Right lobe of liver (tissue), 6 donors: Measurements from ENCODE around the gene OR4S2. TPM values are rescaled to one million over a fixed set of nuclear protein-coding genes. Genes with fewer than 3 reads are reported as not detected.

Experiments used
- ATAC-seq, 4 donors: fragments of 200-7000 bp; cut with Tn5 transposase; one replicate each; pipeline ENCODE4 v1.9.1; 2020; ENCODE audit warnings: mild to moderate bottlenecking in 4 of 4, moderate library complexity in 4 of 4
- DNase-seq, 3 donors: peaks; one replicate each; pipeline ENCODE4 v3.0.0-alpha.2; 2020
- H3K27ac ChIP-seq, 3 donors: fragments of 200-600 bp; one replicate each; pipeline ENCODE4 v1.8.0; 2022
- H3K27me3 ChIP-seq, 2 donors: fragments of 200-600 bp; one replicate each; pipeline ENCODE4 v1.8.0; 2022
- H3K36me3 ChIP-seq, 4 donors: fragments of 200-600 bp; sonication (generic) in 1 of 4; one replicate each; pipeline versions ENCODE4 v1.5.1 to v1.8.0; 2017 to 2022; ENCODE audit warnings: control low read depth in 1 of 4
- H3K4me1 ChIP-seq, 4 donors: fragments of 200-600 bp; sonication (generic) in 1 of 4; one replicate each; pipeline versions ENCODE4 v1.5.1 to v1.8.0; 2017 to 2022; ENCODE audit warnings: control low read depth in 1 of 4
- H3K4me3 ChIP-seq, 3 donors: fragments of 200-600 bp; one replicate each; pipeline ENCODE4 v1.8.0; 2022
- H3K9me3 ChIP-seq, 4 donors: fragments of 200-600 bp; sonication (generic) in 1 of 4; one replicate each; pipeline versions ENCODE4 v1.5.1 to v1.8.0; 2017 to 2022; ENCODE audit warnings: control low read depth in 1 of 4
- POLR2A ChIP-seq: fragments of 450-650 bp; IDR thresholded peaks from one replicate; pipeline ENCODE4 v1.6.1; 2017; ENCODE audit warnings: antibody characterized with exemption, mild to moderate bottlenecking
- WGBS: methylation state at CpG from one replicate; pipeline ENCODE4 v1.1.6; 2018; ENCODE audit warnings: low coverage, low lambda C conversion rate; ENCODE audit not compliant: insufficient coverage; ENCODE audit errors: missing lambda C conversion rate; 5-methylcytosine and 5-hydroxymethylcytosine counted together
- intact Hi-C, 2 donors: fragments of 100-400 bp; cut with DNase I; formaldehyde crosslinking; loops; one replicate each; pipeline versions ENCODE4 v1.11.2 to v1.14.1; 2022
- long read RNA-seq: library from polyadenylated mRNA; unstranded; transcript quantifications from one replicate; pipeline ENCODE4 v2.0.0, GENCODE V29; 2019
- total RNA-seq, 6 experiments: library from RNA; depleted of rRNA in 2 of 6; stranded (reverse); fragments of >200 nt in 2 of 6; fragmentation: NEBNext Ultra II Directional in 3 of 6; extraction: Animal tissue kit (Norgen Biotek cat#: 25700) in 3 of 6; gene quantifications; one replicate each; pipeline versions ENCODE4 v1.1.0 to v1.2.4, GENCODE V29; 2016 to 2023
- TF ChIP-seq, protein P1 (sequence below), 4 donors: fragments of 200-600 bp in 3 of 4; fragments of 450-650 bp in 1 of 4; IDR thresholded peaks; one replicate each; pipeline versions ENCODE4 v1.5.1 to v1.8.0; 2016 to 2022; ENCODE audit warnings: antibody characterized with exemption in 4 of 4, mild to moderate bottlenecking in 2 of 4
- donor health status: DM: no; HTN: yes; CAD: no.
- donor health status: DM: no; HTN: no; CAD: no.
- donor health status: DM: no; HTN: no; CAD: no.
- donor health status: DM: no; HTN: yes; CAD: no.
- donor health status: DM: no; HTN: yes; CAD: no.

The OR4S2 gene, protein sequence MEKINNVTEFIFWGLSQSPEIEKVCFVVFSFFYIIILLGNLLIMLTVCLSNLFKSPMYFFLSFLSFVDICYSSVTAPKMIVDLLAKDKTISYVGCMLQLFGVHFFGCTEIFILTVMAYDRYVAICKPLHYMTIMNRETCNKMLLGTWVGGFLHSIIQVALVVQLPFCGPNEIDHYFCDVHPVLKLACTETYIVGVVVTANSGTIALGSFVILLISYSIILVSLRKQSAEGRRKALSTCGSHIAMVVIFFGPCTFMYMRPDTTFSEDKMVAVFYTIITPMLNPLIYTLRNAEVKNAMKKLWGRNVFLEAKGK
- not detected for total RNA-seq
- long read RNA-seq: 0 reads

DNA sequence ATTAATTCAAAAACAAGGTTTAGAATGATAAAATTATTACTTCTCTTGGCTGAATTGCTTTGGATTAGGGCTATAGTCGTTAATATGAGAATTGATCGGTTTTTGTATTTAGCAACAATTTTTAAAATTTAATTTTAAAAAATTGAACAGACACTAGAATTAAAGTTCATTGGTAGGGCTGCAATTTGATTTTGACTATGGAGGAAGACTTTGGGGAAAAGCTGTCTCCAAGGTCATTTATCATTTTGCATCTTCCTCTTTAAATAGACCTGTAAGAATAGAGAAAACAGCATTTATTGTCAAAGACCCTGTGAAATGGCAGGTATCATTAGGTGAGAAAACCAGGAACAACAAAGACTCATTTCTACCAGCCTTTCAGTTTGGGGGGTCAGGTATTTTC, at the start of gene OR4S2:
Gene OR4S2 (plus strand): TSS at position 301 of the 400 bp plus-strand sequence. CDS start 2,577 bp downstream, outside the sequence.
- intact Hi-C loops: no loop called here
- no peak within 1 kb of the TSS for H3K27ac ChIP-seq

DNA sequence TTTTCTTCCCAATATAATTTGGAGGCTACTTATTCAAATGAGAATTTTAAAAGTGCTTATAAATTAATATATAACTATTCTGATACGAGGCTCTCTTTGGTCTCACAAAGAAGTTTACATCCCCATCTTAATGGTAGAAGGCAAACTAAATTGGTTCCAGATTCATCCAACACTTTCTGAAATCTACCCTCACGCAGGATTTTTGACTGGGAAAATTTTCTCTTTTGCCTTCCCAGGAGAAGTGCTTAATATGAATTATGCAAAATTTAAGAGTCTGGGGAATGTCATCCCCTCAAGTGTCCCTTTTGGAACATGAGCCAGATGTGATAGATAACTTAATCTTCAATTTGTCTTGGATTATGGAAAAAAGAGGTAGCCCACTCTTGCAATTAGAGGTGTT, 40.6 kb upstream of the OR4S2 start, which contains the start of gene OR4C11:
Gene OR4C11 (minus strand): TSS at position 101 of the 400 bp plus-strand sequence. CDS start 3,272 bp downstream, outside the sequence.
- Histone ChIP-seq H3K36me3 (no peaks in the 10 kb centered on the region), H3K27ac (no peak within 1 kb of the TSS), H3K4me1 (no peaks in the 10 kb centered on the region), H3K9me3 (no peaks in the 10 kb centered on the region), H3K4me3 (no peak within 1 kb of the TSS), H3K27me3 (no peaks in the 10 kb centered on the region)
- DNase-seq (no peak), ATAC-seq (no peak)
- no peak for TF ChIP-seq POLR2A
- TF ChIP-seq, protein P1, sequence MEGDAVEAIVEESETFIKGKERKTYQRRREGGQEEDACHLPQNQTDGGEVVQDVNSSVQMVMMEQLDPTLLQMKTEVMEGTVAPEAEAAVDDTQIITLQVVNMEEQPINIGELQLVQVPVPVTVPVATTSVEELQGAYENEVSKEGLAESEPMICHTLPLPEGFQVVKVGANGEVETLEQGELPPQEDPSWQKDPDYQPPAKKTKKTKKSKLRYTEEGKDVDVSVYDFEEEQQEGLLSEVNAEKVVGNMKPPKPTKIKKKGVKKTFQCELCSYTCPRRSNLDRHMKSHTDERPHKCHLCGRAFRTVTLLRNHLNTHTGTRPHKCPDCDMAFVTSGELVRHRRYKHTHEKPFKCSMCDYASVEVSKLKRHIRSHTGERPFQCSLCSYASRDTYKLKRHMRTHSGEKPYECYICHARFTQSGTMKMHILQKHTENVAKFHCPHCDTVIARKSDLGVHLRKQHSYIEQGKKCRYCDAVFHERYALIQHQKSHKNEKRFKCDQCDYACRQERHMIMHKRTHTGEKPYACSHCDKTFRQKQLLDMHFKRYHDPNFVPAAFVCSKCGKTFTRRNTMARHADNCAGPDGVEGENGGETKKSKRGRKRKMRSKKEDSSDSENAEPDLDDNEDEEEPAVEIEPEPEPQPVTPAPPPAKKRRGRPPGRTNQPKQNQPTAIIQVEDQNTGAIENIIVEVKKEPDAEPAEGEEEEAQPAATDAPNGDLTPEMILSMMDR (IDR thresholded peaks at IDR 0.05): no peak
- WGBS: 35% methylated on average over 2 of the region's 2 CpGs
- intact Hi-C loops: no loop called here

More for the DNA sequence above, at the start of gene OR4S2:
- DNase-seq: no peak
- ATAC-seq: no peak
- 45% methylated on average over 2 of the region's 2 CpGs for WGBS
- Histone ChIP-seq H3K27me3 (no peaks in the 10 kb centered on the region), H3K4me1 (no peaks in the 10 kb centered on the region), H3K36me3 (no peaks in the 10 kb centered on the region), H3K9me3 (no peaks in the 10 kb centered on the region), H3K4me3 (no peak within 1 kb of the TSS)
- TF ChIP-seq POLR2A: no peak
- TF ChIP-seq, protein P1 (IDR thresholded peaks at IDR 0.05): no peak

DNA sequence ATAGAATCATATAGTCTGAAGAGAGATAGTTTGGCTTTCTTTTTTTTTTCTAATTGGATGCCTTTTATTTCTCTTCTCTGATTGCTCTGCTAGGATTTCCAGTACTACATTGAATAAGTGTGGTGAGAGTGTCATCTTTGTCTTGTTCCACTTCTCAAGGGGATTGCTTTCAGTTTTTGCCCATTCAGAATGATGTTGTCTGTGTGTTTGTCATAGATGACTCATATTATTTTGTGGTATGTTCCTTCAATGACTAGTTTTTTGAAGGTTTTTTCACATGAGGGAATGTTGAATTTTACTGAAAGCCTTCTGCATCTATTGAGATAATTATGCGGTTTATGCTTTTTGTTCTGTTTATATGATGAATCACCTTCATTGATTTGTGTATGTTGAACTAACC, 23.6 kb upstream of the OR4S2 start:
- H3K27me3 ChIP-seq: no peaks in the 10 kb centered on the region
- no peak overlapping the region for H3K27ac ChIP-seq
- no peak for TF ChIP-seq POLR2A
- TF ChIP-seq, protein P1 (IDR thresholded peaks at IDR 0.05): no peak
- ATAC-seq (no peak), DNase-seq (no peak)
- H3K9me3 ChIP-seq: no peaks in the 10 kb centered on the region
- WGBS: 60% methylated on average over 1 of the region's 1 CpG
- intact Hi-C loops: no loop called here
- H3K4me1 ChIP-seq: no peaks in the 10 kb centered on the region
- H3K4me3 ChIP-seq: no peak overlapping the region
- no peaks in the 10 kb centered on the region for H3K36me3 ChIP-seq

DNA sequence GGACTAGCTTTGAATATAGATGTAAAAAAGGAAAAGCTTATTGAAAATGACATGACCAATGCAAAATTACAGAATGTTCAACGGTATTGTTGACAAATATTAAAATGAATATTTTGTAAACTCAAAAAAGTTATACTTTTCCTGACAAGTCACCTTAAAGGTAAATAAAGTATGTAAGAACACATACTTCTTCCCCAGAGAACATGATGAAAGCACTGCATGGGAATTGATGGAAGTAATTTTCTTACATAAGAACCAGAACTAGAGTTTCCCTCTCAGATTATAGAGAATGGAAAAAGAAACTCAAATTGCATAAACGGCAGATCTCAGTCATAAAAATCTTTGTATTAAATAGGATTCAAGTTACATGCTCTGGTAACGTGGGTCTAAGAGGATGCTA, 13.3 kb upstream of the OR4S2 start, which contains the start of gene OR4P4:
Gene OR4P4 (plus strand): TSS at position 301 of the 400 bp plus-strand sequence.
- Histone ChIP-seq H3K36me3 (no peaks in the 10 kb centered on the region), H3K27me3 (no peaks in the 10 kb centered on the region), H3K4me3 (no peak within 1 kb of the TSS), H3K27ac (no peak within 1 kb of the TSS), H3K9me3 (no peaks in the 10 kb centered on the region), H3K4me1 (no peaks in the 10 kb centered on the region)
- intact Hi-C loops: no loop called here
- WGBS: 19% methylated on average over 3 of the region's 3 CpGs
- no peak for DNase-seq
- no peak for ATAC-seq
- TF ChIP-seq POLR2A: no peak
- TF ChIP-seq, protein P1 (IDR thresholded peaks at IDR 0.05): no peak
